Urothelium cell line (cell line): ENCODE data around the gene ASIC2.

ENCODE experiments used
- DNase-seq: peaks from one replicate; pipeline ENCODE4 v3.0.0; 2011; ENCODE audit warnings: low spot score, mixed read lengths
- FAIRE-seq: peaks from 2 replicates; lab custom pipeline; 2011; peaks lifted over from hg19 to GRCh38; lab: Jason Lieb, UNC

The ASIC2 gene

DNA sequence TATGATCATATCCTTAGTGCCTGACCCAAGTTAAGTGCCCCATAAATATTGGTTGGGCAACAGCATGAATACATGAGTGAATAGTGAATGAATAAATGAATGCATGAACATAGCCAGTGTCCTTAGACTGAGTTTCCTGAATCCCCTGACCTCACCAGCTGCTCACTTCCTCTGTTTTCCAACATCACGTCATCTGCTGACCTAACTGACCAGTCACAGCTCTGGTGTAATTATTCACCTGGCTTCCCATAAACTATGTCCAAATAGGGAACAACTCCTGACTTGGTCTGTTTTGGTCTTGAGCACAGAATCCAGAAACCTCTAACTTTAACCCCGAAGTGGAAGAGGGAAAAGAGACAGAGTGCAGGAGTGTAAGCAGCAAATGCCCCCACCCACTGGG is 83.4 kb downstream of the ASIC2 start:
- no peak for FAIRE-seq
- DNase-seq: no peak

- no peak for FAIRE-seq
These were observed 85.9 kb downstream of the ASIC2 start for GRCh38 chr17:33207231-33207630.

DNA sequence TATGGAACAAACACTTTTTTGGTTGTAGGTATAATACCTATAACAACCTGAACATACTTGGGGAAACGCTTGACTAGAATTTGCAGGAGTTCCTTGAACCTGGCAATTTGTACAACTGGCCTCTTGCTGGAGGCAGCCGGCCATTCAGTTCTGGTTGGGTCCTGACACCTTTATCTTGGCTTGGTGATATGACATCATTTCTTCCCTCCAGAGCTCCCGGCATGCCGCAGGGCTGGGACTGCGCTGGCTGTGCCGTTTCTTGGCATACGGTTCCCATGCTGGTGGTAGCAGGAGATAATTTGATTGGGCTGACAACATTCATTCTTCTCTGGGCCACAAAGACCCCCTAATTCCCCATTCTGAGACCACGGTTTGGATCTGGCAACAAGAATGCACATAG is 87.5 kb downstream of the ASIC2 start:
- FAIRE-seq (no peak), DNase-seq (no peak)

More at GRCh38 chr17:33207231-33207630, 85.9 kb downstream of the ASIC2 start:
- no peak for DNase-seq

GRCh38 chr17:33204701-33205100 is 88.4 kb downstream of the ASIC2 start:
- FAIRE-seq (no peak), DNase-seq (no peak)

GRCh38 chr17:33204156-33204555 is 88.9 kb downstream of the ASIC2 start:
- no peak for FAIRE-seq
- no peak for DNase-seq

DNA sequence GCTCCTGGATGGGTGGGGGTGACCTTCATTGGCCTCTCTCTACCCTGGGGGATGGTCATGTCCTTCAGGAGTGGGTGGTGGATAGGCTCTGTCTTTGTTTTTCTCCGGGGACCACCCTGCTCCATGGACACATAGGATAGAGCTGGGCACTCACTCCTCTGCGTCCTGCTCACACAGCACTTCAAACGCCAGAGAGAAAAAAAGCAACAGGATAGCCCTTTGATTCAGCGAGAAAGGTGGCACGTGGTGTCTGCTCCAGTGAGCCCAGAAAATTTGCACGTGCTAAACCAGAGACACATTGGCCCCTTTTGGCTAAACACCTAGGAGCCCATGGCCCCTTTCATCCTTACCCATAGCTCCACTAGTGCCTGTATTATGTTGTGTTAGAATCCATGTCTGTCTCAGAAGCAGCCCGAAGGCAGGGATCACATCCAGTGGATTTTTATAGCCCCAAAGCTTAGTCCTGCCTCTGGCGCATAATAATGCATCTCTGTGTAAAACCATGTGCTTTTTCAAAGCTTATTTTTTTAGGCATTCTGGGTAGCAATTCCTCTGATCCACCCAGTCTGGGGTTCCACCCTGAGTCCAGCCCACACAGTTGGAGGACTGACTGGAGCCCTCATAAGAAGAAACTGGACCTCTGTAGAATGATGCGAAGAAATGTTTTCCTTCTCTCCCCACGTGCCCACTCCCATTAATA is 90.1 kb downstream of the ASIC2 start:
- FAIRE-seq (no peak), DNase-seq (no peak)

GRCh38 chr17:33202021-33202420 is 91.1 kb downstream of the ASIC2 start:
- FAIRE-seq (no peak), DNase-seq (no peak)

DNA sequence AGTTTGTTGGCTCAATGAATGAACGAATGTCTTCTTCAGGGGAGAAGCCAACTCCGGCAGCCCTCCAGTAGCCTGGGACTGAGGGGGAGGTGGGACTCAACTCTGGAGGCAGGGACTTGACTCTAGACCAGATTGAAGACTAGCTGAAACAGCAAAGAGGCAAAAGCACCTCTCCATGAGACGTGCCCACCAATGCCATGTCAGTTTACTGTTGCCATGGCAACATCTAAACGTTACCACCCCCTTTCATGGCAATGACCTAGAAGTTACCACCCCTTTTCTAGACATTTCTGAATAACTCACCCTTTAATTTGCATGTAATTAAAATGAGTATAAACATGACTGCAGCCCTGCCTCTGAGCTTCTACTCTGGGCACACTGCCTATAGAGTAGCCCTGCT is 91.8 kb downstream of the ASIC2 start:
- FAIRE-seq (no peak), DNase-seq (no peak)

DNA sequence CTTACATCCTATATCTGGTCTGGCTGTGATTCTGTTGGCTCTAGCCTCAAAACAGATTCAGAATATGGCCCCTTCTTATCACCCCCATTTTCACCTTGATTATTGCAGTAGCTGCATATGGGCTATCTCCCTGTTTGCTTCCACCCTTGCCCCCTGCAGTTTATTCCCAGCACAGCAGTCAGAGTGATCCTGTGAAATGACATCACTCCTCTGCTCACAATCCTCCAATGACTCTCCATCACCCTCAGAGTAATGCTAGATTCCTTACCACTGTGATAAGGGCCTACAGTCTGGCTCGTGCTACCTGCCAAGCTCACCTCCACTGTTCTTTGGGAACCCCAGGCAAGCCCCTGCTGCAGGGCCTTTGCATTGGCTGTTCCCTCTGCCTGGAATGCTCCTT is 92.5 kb downstream of the ASIC2 start:
- peak; percentile 27 for DNase-seq
- FAIRE-seq: peak; percentile 35

GRCh38 chr17:33199571-33200510 is 93.3 kb downstream of the ASIC2 start:
- DNase-seq: peak; percentile 37
- FAIRE-seq: no peak

- no peak for DNase-seq
- no peak for FAIRE-seq
These were observed 94.1 kb downstream of the ASIC2 start for GRCh38 chr17:33198954-33199353.

- DNase-seq (no peak), FAIRE-seq (no peak)
These were observed 95.8 kb downstream of the ASIC2 start for GRCh38 chr17:33197342-33197741.

- FAIRE-seq (no peak), DNase-seq (no peak)
These were observed 96.2 kb downstream of the ASIC2 start for GRCh38 chr17:33196883-33197282.

GRCh38 chr17:33192951-33193911 is 99.9 kb downstream of the ASIC2 start:
- DNase-seq (no peak), FAIRE-seq (no peak)

- no peak for FAIRE-seq
- no peak for DNase-seq
These were observed 109.5 kb downstream of the ASIC2 start for GRCh38 chr17:33183487-33184026.

GRCh38 chr17:33179151-33179550 is 113.9 kb downstream of the ASIC2 start:
- no peak for DNase-seq
- no peak for FAIRE-seq

GRCh38 chr17:33178681-33179080 is 114.4 kb downstream of the ASIC2 start:
- FAIRE-seq: no peak
- no peak for DNase-seq

DNA sequence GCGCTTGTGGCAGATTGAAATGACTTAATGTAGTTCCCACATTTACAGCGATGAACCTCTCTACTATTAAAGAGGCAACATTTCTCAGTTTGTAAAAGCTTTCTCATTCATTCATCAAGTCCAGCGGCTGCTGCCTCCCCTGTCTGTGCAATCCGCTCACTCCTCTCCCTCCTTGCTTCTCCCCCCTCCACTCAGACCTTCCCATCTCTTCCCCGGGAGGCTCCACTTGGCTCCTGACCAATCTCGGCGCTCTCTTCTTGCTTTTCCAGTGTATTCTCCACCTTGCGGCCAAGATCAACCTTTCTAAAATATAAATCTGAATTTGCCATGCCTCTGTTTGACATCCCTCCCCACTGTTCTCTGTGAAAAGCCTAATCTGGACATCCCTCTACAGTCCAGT is 117.5 kb downstream of the ASIC2 start:
- DNase-seq (no peak), FAIRE-seq (no peak)

DNA sequence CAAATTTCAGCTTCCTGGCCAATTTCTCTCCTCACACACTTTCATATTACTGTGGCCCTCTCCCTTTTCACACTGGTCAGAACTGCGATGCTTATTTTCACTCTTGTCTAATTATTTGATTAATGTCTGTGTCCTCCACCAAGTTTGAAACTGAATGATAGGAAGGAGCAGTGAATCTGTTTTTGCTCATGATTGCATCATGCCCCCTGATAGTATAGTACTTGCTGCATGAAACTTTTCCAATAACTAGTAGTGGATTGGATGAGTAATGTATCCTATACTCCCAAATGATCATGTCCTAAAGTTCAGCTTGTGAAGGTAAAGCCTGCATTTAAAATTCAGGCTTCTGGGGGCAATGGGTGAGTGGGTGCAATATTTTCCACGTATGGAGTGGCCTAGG is 121.2 kb downstream of the ASIC2 start:
- FAIRE-seq (no peak), DNase-seq (no peak)

GRCh38 chr17:33169580-33170285 is 123.4 kb downstream of the ASIC2 start:
- FAIRE-seq (no peak), DNase-seq (peak; percentile 35)
